CD4-positive, alpha-beta T cell treated with Interleukin-1 beta for 1 hour (primary cell): ENCODE data around the gene PDXDC1.
"Not testable (repeated sequence)": the region's sequence is repeated elsewhere in the genome, so short reads cannot be mapped to it uniquely, and the experiment has no call there.

ENCODE experiments used
- DNase-seq, 2 donors: peaks; one replicate each; pipeline ENCODE4 v3.0.0-alpha.2; 2020 to 2022

PDXDC1 gene

DNA sequence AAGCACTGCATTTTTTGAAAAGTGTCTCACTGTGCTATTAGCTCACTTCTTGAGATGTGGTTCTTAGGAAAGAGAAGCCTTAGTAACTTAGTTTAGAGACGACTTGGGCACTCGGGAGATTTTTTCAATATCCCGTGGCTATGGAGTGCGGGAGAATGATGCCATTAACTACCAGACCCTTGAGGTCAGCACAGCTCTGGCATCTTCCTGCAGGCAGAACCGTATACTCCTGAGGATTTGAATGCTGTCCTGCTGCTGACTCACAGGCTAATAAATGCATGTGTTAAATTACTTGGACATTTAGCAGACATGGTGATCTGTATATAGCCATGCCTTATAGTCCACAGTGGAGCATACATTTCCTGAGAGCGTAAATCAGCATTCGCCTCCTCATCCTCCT lies 46.6 kb downstream of the PDXDC1 start:
- not testable (repeated sequence) for DNase-seq

GRCh38 chr16:15022194-15022593 lies 47.4 kb downstream of the PDXDC1 start:
- peak; percentile 50 to 77 for DNase-seq

- not testable (repeated sequence) for DNase-seq
These were observed 48.7 kb downstream of the PDXDC1 start for GRCh38 chr16:15023381-15024077.

GRCh38 chr16:15024858-15025199 lies 50.0 kb downstream of the PDXDC1 start:
- DNase-seq: not testable (repeated sequence)

GRCh38 chr16:15025234-15025951 lies 50.6 kb downstream of the PDXDC1 start:
- not testable (repeated sequence) for DNase-seq

DNA sequence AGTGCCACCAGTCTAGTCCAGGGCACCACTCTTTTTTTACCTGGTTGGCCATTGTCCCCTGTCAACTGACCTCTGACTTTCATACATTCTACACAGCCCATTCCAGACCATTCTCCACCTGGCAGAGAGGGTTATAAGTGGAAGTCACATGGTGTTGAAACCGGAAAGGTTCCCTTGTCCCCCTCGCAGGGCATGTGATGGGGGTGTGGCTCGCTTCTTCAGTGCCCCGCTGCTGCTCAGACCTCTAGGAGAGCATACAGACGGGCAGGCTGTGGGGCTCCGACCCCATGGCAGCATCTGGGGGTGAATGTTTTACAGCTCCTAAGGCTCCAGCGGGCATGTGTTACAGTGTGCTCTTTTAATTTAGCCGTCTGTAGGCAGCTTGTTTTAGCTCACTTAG lies 52.2 kb downstream of the PDXDC1 start:
- DNase-seq: not testable (repeated sequence)

DNA sequence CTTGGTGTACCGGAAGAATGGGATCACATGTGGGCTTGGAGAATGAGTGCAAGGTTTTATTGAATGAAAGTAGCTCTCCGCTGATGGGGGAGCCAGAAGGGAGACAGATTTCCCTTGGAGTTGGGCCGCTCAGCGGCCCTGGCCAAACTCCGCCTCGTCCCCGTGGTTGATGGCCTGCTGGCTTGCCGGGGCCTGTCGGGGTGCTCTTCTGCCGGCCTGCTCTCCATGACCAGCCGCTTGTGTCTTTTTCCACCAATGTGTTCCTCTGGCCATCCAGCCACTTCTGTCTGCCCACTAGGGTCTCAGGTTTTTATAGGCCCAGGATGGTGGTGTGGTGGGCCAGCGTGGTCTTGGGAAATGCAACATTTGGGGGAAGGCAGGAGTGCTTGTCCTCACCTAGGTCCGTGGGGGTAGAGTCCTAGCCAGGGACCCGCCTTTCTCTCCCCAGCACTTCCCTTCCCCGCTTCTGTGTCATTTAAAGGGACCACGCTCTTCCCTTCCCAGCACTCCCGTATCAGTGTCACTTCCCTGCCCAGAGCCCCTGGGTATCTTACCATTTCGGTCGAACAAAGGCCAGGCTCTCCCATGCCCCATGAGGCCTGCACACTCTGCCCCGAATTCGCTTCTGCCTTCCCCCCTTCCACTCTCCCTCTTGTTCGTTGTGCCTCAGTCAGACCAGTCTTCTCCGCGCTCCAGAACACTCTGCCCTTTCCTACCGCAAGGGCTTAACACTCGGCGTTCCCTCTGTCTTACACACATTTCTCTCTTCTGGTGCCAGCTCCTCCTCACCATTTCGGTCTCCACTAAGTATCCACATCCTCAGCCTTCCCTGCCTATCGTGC lies 52.9 kb downstream of the PDXDC1 start:
- not testable (repeated sequence) for DNase-seq

- not testable (repeated sequence) for DNase-seq
These were observed 53.5 kb downstream of the PDXDC1 start for GRCh38 chr16:15028345-15028715.

- DNase-seq: not testable (repeated sequence)
These were observed 54.2 kb downstream of the PDXDC1 start for GRCh38 chr16:15028801-15029698.

- DNase-seq: not testable (repeated sequence)
These were observed 54.9 kb downstream of the PDXDC1 start for GRCh38 chr16:15029749-15030148.

- DNase-seq: no peak
These were observed 56.4 kb downstream of the PDXDC1 start for GRCh38 chr16:15031179-15031578.

DNA sequence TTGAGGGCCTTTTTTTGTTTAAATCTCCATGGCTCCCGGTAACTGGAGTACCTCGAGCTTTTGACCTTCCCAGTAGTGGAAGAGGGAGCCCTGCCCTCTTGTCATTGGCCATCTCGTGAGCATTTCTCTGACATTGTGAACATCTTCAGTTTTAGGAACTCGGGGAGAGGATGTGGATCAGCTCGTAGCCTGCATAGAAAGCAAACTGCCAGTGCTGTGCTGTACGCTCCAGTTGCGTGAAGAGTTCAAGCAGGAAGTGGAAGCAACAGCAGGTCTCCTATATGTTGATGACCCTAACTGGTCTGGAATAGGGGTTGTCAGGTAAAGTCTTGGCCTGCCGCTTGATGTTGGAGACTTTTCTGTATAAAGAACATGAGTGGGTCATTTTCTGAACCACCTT lies 56.8 kb downstream of the PDXDC1 start:
- DNase-seq: no peak

DNA sequence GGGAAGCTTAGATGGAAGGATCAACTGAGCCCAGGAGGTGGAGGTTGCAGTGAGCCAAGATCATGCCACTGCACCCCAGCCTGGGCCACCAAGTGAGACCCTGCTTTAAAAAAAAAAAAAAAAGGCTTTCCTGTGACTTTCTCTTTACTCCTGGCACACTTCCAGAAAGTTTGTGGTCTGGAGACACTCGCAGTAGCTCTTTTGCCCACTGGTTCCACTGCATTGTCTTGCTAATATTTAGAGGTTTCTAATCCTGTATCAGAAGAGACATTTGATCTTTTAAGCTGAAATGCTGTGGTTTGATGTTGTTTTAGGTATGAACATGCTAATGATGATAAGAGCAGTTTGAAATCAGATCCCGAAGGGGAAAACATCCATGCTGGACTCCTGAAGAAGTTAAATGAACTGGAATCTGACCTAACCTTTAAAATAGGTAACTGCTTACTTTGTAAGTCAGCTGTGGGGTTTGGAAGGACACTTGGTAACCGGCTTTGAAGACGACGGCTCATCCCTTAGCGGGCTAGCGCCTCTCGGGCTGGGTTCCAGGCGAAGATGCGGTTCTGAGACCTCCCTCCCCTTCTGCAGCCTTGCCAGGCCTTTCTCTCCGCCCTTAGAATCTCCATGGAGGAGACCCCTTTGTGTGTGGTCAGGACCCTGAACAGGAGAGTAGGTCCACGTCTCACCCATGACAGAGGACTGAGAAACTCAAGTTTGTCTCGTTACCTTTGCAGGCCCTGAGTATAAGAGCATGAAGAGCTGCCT lies 57.9 kb downstream of the PDXDC1 start:
- DNase-seq: peak in 1 of 2 donors; percentile 25

GRCh38 chr16:15033309-15033707 lies 58.5 kb downstream of the PDXDC1 start:
- no peak for DNase-seq

GRCh38 chr16:15034266-15035162 lies 59.7 kb downstream of the PDXDC1 start:
- DNase-seq: no peak

- no peak for DNase-seq
These were observed 60.4 kb downstream of the PDXDC1 start for GRCh38 chr16:15035163-15035729.

- no peak for DNase-seq
These were observed 62.2 kb downstream of the PDXDC1 start for GRCh38 chr16:15037003-15037402.

GRCh38 chr16:15037745-15038144 lies 62.9 kb downstream of the PDXDC1 start:
- DNase-seq: no peak

- no peak for DNase-seq
These were observed 63.9 kb downstream of the PDXDC1 start for GRCh38 chr16:15038689-15039088.
